DMS114 treated with DMSO at 0.1 percent for 48 hours (cell line): ENCODE data around the gene PPP1R9A.

ENCODE experiments used
- DNase-seq: peaks from one replicate; lab custom pipeline; 2025; ENCODE audit not compliant: unreplicated experiment; lab: John Stamatoyannopoulos, UW

Gene PPP1R9A

GRCh38 chr7:95311389-95311788 lies 404.0 kb downstream of the PPP1R9A start:
- DNase-seq: no peak

- no peak for DNase-seq
These were observed 405.2 kb downstream of the PPP1R9A start for GRCh38 chr7:95312561-95312960.

- DNase-seq: no peak
These were observed 409.2 kb downstream of the PPP1R9A start for GRCh38 chr7:95316588-95316987.

GRCh38 chr7:95317546-95317945 lies 410.2 kb downstream of the PPP1R9A start:
- DNase-seq: no peak

GRCh38 chr7:95317966-95318365 lies 410.6 kb downstream of the PPP1R9A start:
- DNase-seq: no peak

GRCh38 chr7:95318501-95319100 lies 411.2 kb downstream of the PPP1R9A start:
- DNase-seq: no peak

GRCh38 chr7:95319570-95319969 lies 412.2 kb downstream of the PPP1R9A start:
- DNase-seq: no peak

- DNase-seq: no peak
These were observed 413.3 kb downstream of the PPP1R9A start for GRCh38 chr7:95320651-95321050.

- no peak for DNase-seq
These were observed 414.3 kb downstream of the PPP1R9A start for GRCh38 chr7:95321720-95322119.

GRCh38 chr7:95322396-95322795 lies 415.0 kb downstream of the PPP1R9A start:
- DNase-seq: no peak

GRCh38 chr7:95322854-95323253 lies 415.5 kb downstream of the PPP1R9A start:
- no peak for DNase-seq

- DNase-seq: no peak
These were observed 416.2 kb downstream of the PPP1R9A start for GRCh38 chr7:95323410-95324129.

- DNase-seq: no peak
These were observed 417.0 kb downstream of the PPP1R9A start, which contains the start of gene PON1 for GRCh38 chr7:95324431-95324830. Gene PON1 (minus strand): TSS chr7:95324532. CDS start chr7:95324475, 57 bp downstream.

GRCh38 chr7:95327356-95327755 lies 420.0 kb downstream of the PPP1R9A start:
- no peak for DNase-seq

GRCh38 chr7:95330204-95330960 lies 423.0 kb downstream of the PPP1R9A start:
- DNase-seq: no peak

GRCh38 chr7:95330961-95331337 lies 423.6 kb downstream of the PPP1R9A start:
- DNase-seq: no peak

- DNase-seq: no peak
These were observed 427.1 kb downstream of the PPP1R9A start for GRCh38 chr7:95334447-95334846.

GRCh38 chr7:95335093-95335492 lies 427.7 kb downstream of the PPP1R9A start:
- no peak for DNase-seq

GRCh38 chr7:95338832-95339231 lies 431.4 kb downstream of the PPP1R9A start:
- DNase-seq: no peak

- DNase-seq: no peak
These were observed 433.1 kb downstream of the PPP1R9A start for GRCh38 chr7:95340491-95340890.

- DNase-seq: no peak
These were observed 434.6 kb downstream of the PPP1R9A start for GRCh38 chr7:95342029-95342428.
